NCI-H128 (cell line): ENCODE data around the gene SUN3.
"Not testable (repeated sequence)": the region's sequence is repeated elsewhere in the genome, so short reads cannot be mapped to it uniquely, and the experiment has no call there.

Source experiments
- DNase-seq: peaks from one replicate; lab custom pipeline; 2025; ENCODE audit not compliant: unreplicated experiment; lab: John Stamatoyannopoulos, UW

The SUN3 gene

DNA sequence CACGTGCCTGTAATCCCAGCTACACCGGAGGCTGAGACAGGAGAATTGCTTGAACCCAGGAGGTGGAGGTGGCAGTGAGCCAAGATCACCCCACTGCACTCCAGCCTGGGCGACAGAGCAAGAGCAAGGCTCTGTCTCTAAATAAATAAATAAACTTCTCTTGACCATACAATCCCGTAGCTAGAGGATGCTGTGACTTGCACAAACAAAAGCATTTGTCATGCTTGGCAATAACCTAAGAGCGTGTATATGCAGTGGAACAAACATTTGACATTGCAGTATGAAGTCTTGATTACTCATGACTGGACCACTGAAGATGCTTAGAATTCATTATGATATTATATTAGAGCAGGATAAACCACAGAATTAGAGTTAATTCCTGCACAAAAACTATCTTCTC, 5.0 kb upstream of the SUN3 start:
- DNase-seq = no peak

DNA sequence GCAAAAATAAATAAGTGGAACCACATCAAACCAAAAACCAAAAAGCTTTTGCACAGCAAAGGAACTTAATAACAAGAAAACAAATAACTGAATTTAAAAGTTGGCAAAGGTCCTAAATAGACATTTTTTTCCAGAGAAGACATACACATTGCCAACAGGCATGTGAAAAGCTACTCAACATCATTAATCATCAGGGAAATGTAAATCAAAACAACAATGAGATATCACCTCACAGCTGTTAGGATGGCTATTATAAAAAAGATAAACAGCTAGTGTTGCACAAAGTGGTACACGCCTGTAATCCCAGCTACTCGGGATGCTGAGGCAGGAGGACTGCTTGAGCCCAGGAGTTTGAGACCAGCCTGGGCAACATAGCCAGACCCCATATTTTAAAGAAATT, 2.2 kb upstream of the SUN3 start:
- DNase-seq = no peak

DNA sequence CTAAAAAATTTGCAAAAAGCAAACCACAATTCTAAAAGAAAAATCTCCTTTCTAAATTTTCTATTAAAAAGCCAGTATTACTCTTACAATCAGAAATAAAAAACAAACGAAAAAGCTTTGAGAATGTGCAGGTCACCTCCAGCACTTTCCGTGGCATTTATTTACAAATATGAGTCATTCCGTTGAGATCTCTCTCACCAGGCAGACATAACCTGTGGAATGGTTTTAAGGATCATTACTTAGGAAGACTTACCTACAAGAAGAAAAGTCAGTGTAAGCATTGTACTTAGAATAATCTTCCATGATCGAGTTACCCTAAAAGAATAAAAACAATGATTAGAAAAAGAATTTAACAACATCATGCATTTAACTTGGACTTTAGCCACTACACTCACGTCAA, 3.3 kb downstream of the SUN3 start:
- no peak for DNase-seq

- DNase-seq = no peak
Measured at GRCh38 chr7:48017674-48018073, 11.2 kb downstream of the SUN3 start.

DNA sequence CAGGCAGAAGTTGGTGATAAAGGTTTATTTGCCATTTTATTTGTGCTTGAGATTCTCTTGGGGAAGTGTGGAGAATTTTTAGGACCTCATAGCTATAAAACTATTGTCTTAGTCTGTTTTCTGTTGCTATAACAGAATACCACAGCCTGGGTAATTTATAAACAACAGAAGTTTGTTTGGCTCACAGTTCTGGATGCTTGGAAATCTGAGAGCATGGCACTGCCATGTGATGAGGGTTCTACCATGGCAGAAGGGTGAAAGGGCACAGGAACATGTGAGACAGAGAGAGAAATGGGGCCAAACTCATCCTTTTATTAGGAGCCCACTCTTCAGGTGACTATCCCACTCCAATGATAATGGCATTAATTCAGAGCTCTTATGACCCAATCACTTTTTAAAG, 12.3 kb downstream of the SUN3 start:
- no peak for DNase-seq

- DNase-seq = no peak
Measured at GRCh38 chr7:48011951-48012350, 17.0 kb downstream of the SUN3 start.

- no peak for DNase-seq
Measured at GRCh38 chr7:48011323-48011722, 17.6 kb downstream of the SUN3 start.

- no peak for DNase-seq
Measured at GRCh38 chr7:48009954-48010353, 19.0 kb downstream of the SUN3 start.

GRCh38 chr7:48009257-48009656, 19.6 kb downstream of the SUN3 start:
- DNase-seq = no peak

GRCh38 chr7:48006866-48007265, 22.0 kb downstream of the SUN3 start:
- no peak for DNase-seq

DNA sequence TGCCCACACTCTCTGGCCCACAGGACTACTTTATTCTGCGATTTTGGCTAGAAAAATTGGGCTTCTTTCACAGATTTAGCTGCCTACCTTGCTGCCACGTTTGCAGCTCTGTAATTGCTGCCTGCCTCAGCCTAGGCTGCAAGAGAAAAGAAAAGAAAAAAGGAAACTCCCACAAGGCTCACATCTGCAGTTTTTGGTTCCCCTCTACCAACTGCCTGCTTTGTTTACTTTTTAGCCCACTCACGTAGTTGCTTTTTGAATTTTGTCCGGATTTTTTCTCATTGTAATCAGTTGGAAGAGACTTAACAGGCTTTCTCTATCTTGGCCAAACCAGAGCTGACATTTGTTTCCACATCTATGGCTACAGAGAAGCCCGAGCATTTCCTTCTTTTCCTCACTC, 24.3 kb downstream of the SUN3 start:
- no peak for DNase-seq

DNA sequence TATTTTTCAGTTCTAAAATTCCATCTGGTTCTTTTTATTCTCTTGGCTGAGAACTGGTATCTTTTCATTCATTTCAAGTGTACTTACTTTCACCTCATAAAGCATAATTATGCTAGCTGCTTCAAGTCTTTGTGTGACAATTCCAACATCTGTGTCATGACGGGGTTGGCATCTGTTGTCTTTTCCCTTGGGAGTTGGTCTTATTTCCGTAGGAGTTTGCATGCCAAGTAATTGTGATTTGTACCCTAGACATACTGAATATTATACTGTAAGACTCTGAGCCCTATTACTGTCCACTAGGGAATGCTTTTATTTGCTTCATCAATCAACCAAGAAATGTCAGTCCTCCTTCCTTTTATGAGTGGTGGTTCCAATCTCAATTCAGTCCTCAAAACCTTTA, 24.9 kb downstream of the SUN3 start:
- no peak for DNase-seq

- DNase-seq = not testable (repeated sequence)
Measured at GRCh38 chr7:48000164-48000563, 28.7 kb downstream of the SUN3 start.

GRCh38 chr7:47999413-47999812, 29.5 kb downstream of the SUN3 start:
- no peak for DNase-seq

DNA sequence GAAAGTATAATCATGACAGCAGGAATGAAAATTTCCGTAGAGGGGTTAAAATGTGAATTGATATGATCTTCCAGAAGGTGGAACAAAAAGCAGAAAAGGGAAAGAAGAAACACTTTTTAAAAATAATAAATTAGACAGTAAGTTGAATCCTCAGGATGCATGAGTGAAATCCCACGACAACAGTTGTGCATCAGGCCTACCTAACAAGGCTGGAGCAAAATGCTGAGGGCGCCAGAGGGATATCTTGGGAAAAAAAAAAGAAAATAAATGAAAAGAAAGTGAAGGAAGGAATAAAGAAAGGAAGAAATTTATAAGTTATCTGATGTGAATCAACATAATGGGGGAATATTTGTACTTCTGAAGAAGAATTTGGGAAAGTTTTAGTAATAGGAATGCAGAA, 36.5 kb downstream of the SUN3 start:
- DNase-seq = no peak

- no peak for DNase-seq
Measured at GRCh38 chr7:47991741-47992311, 37.1 kb downstream of the SUN3 start.

DNA sequence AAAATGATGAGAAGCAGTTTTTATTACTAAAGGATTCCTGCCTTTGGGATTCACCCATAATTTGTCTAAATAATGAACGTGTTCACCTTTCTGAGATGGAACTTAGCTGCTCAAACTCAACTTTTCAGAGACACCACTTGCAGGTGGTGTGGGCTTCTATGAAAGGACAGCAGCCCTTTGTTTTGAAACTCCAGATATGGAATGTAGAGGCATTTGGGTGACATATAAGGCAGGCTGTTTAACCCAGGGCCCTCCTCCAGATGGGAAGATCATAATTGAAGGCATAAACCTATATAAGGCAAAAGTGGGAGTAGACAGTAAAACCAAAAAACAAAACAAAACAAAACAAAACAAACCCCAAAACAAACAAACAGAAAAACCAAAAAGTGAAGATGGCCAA, 37.6 kb downstream of the SUN3 start:
- no peak for DNase-seq

- DNase-seq = no peak
Measured at GRCh38 chr7:47990592-47990991, 38.3 kb downstream of the SUN3 start.

- DNase-seq = not testable (repeated sequence)
Measured at GRCh38 chr7:47989607-47990400, 39.1 kb downstream of the SUN3 start.

- DNase-seq = no peak
Measured at GRCh38 chr7:47988496-47989386, 40.2 kb downstream of the SUN3 start.

GRCh38 chr7:47982610-47983009, 46.3 kb downstream of the SUN3 start:
- DNase-seq = no peak

GRCh38 chr7:47980648-47981047, 48.3 kb downstream of the SUN3 start:
- DNase-seq = not testable (repeated sequence)
